Neural cell (in vitro differentiated cells): ENCODE results near the gene GNB3. TPM values are rescaled to one million over a fixed set of nuclear protein-coding genes. Genes with fewer than 3 reads are reported as not detected.

Experiments
- H2AFZ ChIP-seq: fragments of 200-600, 300-800 bp; sonication (generic), shearing (Covaris generic); 2 replicates; pipeline ENCODE4 v1.6.0; 2014; ENCODE audit warnings: low read depth, mild to moderate bottlenecking, antibody characterized with exemption, low read length, moderate library complexity
- H3F3A ChIP-seq: fragments of 200-600 bp; shearing (Covaris generic); 2 replicates; pipeline ENCODE4 v1.6.1; 2016; ENCODE audit warnings: mild to moderate bottlenecking, moderate library complexity, mixed read lengths, antibody characterized with exemption, low read length; ENCODE audit not compliant: insufficient read depth, poor library complexity, severe bottlenecking
- H3K27ac ChIP-seq: fragments of 200-600, 300-800 bp; sonication (generic), shearing (Covaris generic); 2 replicates; pipeline ENCODE4 v1.5.1; 2014; ENCODE audit warnings: mild to moderate bottlenecking, low read length, moderate library complexity
- H3K27me3 ChIP-seq: fragments of 300-800, 200-600 bp; sonication (generic), shearing (Covaris generic); 2 replicates; pipeline ENCODE4 v1.6.0; 2014; ENCODE audit warnings: mild to moderate bottlenecking, low read depth, low read length, moderate library complexity; ENCODE audit not compliant: insufficient read depth
- H3K36me3 ChIP-seq: fragments of 300-800, 200-600 bp; sonication (generic), shearing (Covaris generic); 2 replicates; pipeline ENCODE4 v1.5.1; 2014; ENCODE audit warnings: mild to moderate bottlenecking, antibody characterized with exemption, low read length, moderate library complexity; ENCODE audit not compliant: insufficient read depth
- H3K4me2 ChIP-seq: fragments of 300-800, 200-600 bp; sonication (generic), shearing (Covaris generic); 2 replicates; pipeline ENCODE4 v1.6.0; 2014; ENCODE audit warnings: mild to moderate bottlenecking, low read length
- H3K4me3 ChIP-seq: fragments of 300-800, 200-600 bp; sonication (generic), shearing (Covaris generic); 2 replicates; pipeline ENCODE4 v1.5.1; 2014; ENCODE audit warnings: mild to moderate bottlenecking, low read length, moderate library complexity
- H3K79me2 ChIP-seq: fragments of 200-600 bp; shearing (Covaris generic); replicated peaks from 2 replicates; pipeline ENCODE4 v1.6.0; 2014; ENCODE audit warnings: mild to moderate bottlenecking, low read length, moderate library complexity; ENCODE audit not compliant: insufficient read depth
- H3K9ac ChIP-seq: fragments of 300-800, 200-600 bp; sonication (generic), shearing (Covaris generic); 2 replicates; pipeline ENCODE4 v1.6.1; 2016; ENCODE audit warnings: mild to moderate bottlenecking, low read length, mixed read lengths
- H3K9me2 ChIP-seq: fragments of 200-600 bp; shearing (Covaris generic); 2 replicates; pipeline ENCODE4 v1.6.1; 2016; ENCODE audit warnings: mild to moderate bottlenecking, low read length, mixed read lengths; ENCODE audit not compliant: insufficient read depth
- H3K9me3 ChIP-seq: fragments of 200-600, 300-800 bp; sonication (generic), shearing (Covaris generic); 2 replicates; pipeline ENCODE4 v1.6.1; 2016; ENCODE audit warnings: mild to moderate bottlenecking, mixed run types, low read length, moderate library complexity, mixed read lengths
- H4K20me1 ChIP-seq: fragments of 200-600 bp; shearing (Covaris generic); 2 replicates; pipeline ENCODE4 v1.6.1; 2016; ENCODE audit warnings: mild to moderate bottlenecking, mixed run types; ENCODE audit not compliant: insufficient read depth
- CTCF ChIP-seq: fragments of 450-650 bp; IDR thresholded peaks from 2 replicates; pipeline ENCODE4 v1.5.1; 2014; ENCODE audit warnings: antibody characterized with exemption, mild to moderate bottlenecking, moderate library complexity; ENCODE audit not compliant: poor library complexity, severe bottlenecking
- EP300 ChIP-seq: fragments of 450-650 bp; conservative IDR thresholded peaks from 2 replicates; pipeline ENCODE4 v1.6.1; 2014; ENCODE audit warnings: antibody characterized with exemption, mild to moderate bottlenecking, moderate library complexity; ENCODE audit not compliant: poor library complexity, severe bottlenecking
- EZH2 ChIP-seq: fragments of 200-600, 300-800 bp; shearing (Covaris generic), sonication (generic); IDR thresholded peaks from 2 replicates; pipeline ENCODE4 v1.6.1; 2014; ENCODE audit warnings: antibody characterized with exemption, low read length, borderline replicate concordance, mild to moderate bottlenecking; ENCODE audit not compliant: insufficient read depth, poor library complexity, severe bottlenecking
- MXI1 ChIP-seq: fragments of 450-650 bp; conservative IDR thresholded peaks from 2 replicates; pipeline ENCODE4 v1.6.1; 2014; ENCODE audit warnings: antibody characterized with exemption, mild to moderate bottlenecking; ENCODE audit not compliant: poor library complexity, severe bottlenecking
- POLR2AphosphoS5 ChIP-seq: IDR thresholded peaks from 2 replicates; pipeline ENCODE4 v1.6.1; 2012
- RAD21 ChIP-seq: fragments of 450-650 bp; conservative IDR thresholded peaks from 2 replicates; pipeline ENCODE4 v1.6.1; 2014; ENCODE audit warnings: antibody characterized with exemption, mild to moderate bottlenecking, moderate library complexity
- REST ChIP-seq: IDR thresholded peaks from 2 replicates; pipeline ENCODE4 v1.6.1; 2012; ENCODE audit warnings: borderline replicate concordance
- SMC3 ChIP-seq: fragments of 450-650 bp; conservative IDR thresholded peaks from 2 replicates; pipeline ENCODE4 v1.6.1; 2014; ENCODE audit warnings: antibody characterized with exemption, mild to moderate bottlenecking, moderate library complexity; ENCODE audit not compliant: poor library complexity
- TAF1 ChIP-seq: IDR thresholded peaks from 2 replicates; pipeline ENCODE4 v1.6.1; 2012; ENCODE audit warnings: low read depth
- polyA plus RNA-seq: library from polyadenylated mRNA; depleted of rRNA; stranded (reverse); fragments of >200 nt; gene quantifications from 2 replicates; pipeline ENCODE4 v1.2.3, GENCODE V29; 2014

GNB3 gene
- polyA plus RNA-seq, 1 donor from 2014 or later, result 18.8 TPM

- TF ChIP-seq MXI1 (no peak), TAF1 (no peak), EP300 (no peak), POLR2AphosphoS5 (no peak), SMC3 (no peak), EZH2 (no peak), REST (no peak), CTCF (no peak), RAD21 (no peak)
- H3K4me2 ChIP-seq, result no peak overlapping the region
Measured at GRCh38 chr12:6796576-6796975, 44.1 kb upstream of the GNB3 start.

GRCh38 chr12:6799147-6799546, 41.6 kb upstream of the GNB3 start:
- no peaks in the 10 kb centered on the region for H4K20me1 ChIP-seq
- no peak overlapping the region for H3K4me3 ChIP-seq
- H3K9me2 ChIP-seq, result no peaks in the 10 kb centered on the region
- H3K27me3 ChIP-seq, result no peaks in the 10 kb centered on the region
- no peak overlapping the region for H2AFZ ChIP-seq
- no peaks in the 10 kb centered on the region for H3K36me3 ChIP-seq
- H3K27ac ChIP-seq, result no peak overlapping the region
- no peak overlapping the region for H3K9ac ChIP-seq
- H3K9me3 ChIP-seq, result no peaks in the 10 kb centered on the region
- H3K79me2 ChIP-seq, result no peaks in the 10 kb centered on the region
- H3K4me2 ChIP-seq, result no peak overlapping the region
- no peaks in the 10 kb centered on the region for H3F3A ChIP-seq
- no peak for TF ChIP-seq POLR2AphosphoS5
- TF ChIP-seq SMC3, result no peak
- TF ChIP-seq EZH2, result no peak
- TF ChIP-seq TAF1, result no peak
- no peak for TF ChIP-seq CTCF
- no peak for TF ChIP-seq MXI1
- no peak for TF ChIP-seq RAD21
- TF ChIP-seq EP300, result no peak
- no peak for TF ChIP-seq REST

More at GRCh38 chr12:6796576-6796975, 44.1 kb upstream of the GNB3 start:
- Histone ChIP-seq H3K9me2 (no peaks in the 10 kb centered on the region), H3K9me3 (no peaks in the 10 kb centered on the region), H4K20me1 (no peaks in the 10 kb centered on the region), H2AFZ (no peak overlapping the region), H3F3A (no peaks in the 10 kb centered on the region), H3K27ac (no peak overlapping the region), H3K79me2 (no peaks in the 10 kb centered on the region), H3K36me3 (no peaks in the 10 kb centered on the region), H3K9ac (no peak overlapping the region), H3K27me3 (no peaks in the 10 kb centered on the region), H3K4me3 (no peak overlapping the region)
